GM23338 (cell line): ENCODE measurements around the gene GSDME. TPM values are rescaled to one million over a fixed set of nuclear protein-coding genes. Genes with fewer than 3 reads are reported as not detected.

Source experiments
- ATAC-seq: fragments of 200-7000 bp; cut with Tn5 transposase; 3 replicates; pipeline ENCODE4 v1.9.1; 2020
- DNase-seq: peaks from one replicate; pipeline ENCODE4 v3.0.0-alpha.2; 2015; ENCODE audit warnings: low spot score
- H2AFZ ChIP-seq: fragments of 200-600 bp; sonication (generic); 2 replicates; pipeline ENCODE4 v1.8.0; 2016; ENCODE audit warnings: antibody characterized with exemption, mild to moderate bottlenecking, moderate library complexity
- H3F3A ChIP-seq: fragments of 200-600 bp; sonication (generic); replicated peaks from 2 replicates; pipeline ENCODE4 v1.8.0; 2017; ENCODE audit warnings: antibody characterized with exemption, mixed run types, low read depth
- H3K27ac ChIP-seq: fragments of 200-600 bp; sonication (generic); 2 replicates; pipeline ENCODE4 v1.6.1; 2016; ENCODE audit warnings: low read depth
- H3K27me3 ChIP-seq: fragments of 200-600 bp; sonication (generic); 2 replicates; pipeline ENCODE4 v1.8.0; 2016; ENCODE audit warnings: mild to moderate bottlenecking, mixed run types, moderate library complexity; ENCODE audit not compliant: insufficient read depth
- H3K36me3 ChIP-seq: fragments of 200-600 bp; sonication (generic); 2 replicates; pipeline ENCODE4 v1.8.0; 2016; ENCODE audit warnings: mild to moderate bottlenecking; ENCODE audit not compliant: insufficient read depth
- H3K4me1 ChIP-seq: fragments of 200-600 bp; sonication (generic); 2 replicates; pipeline ENCODE4 v1.8.0; 2016; ENCODE audit warnings: mild to moderate bottlenecking, moderate library complexity; ENCODE audit not compliant: insufficient read depth
- H3K4me2 ChIP-seq: fragments of 200-600 bp; sonication (generic); 2 replicates; pipeline ENCODE4 v1.7.1; 2017; ENCODE audit warnings: mixed run types
- H3K4me3 ChIP-seq: fragments of 200-600 bp; sonication (generic); 2 replicates; pipeline ENCODE4 v1.6.1; 2016; ENCODE audit warnings: mixed run types
- H3K79me2 ChIP-seq: fragments of 200-600 bp; sonication (generic); replicated peaks from 2 replicates; pipeline ENCODE4 v1.8.0; 2017; ENCODE audit warnings: mild to moderate bottlenecking; ENCODE audit not compliant: insufficient read depth
- H3K9me2 ChIP-seq: fragments of 200-600 bp; sonication (generic); 2 replicates; pipeline ENCODE4 v1.8.0; 2017; ENCODE audit not compliant: insufficient read depth
- H4K20me1 ChIP-seq: fragments of 200-600 bp; sonication (generic); replicated peaks from 2 replicates; pipeline ENCODE4 v1.8.0; 2017; ENCODE audit warnings: mild to moderate bottlenecking; ENCODE audit not compliant: insufficient read depth
- H3K27ac Mint-ChIP-seq: 2 replicates; pipeline ENCODE4 v1.8.0; 2020; ENCODE audit warnings: inconsistent platforms, mild to moderate bottlenecking, moderate library complexity, mixed read lengths
- H3K27me3 Mint-ChIP-seq: 3 replicates; pipeline ENCODE4 v1.8.0; 2022; ENCODE audit warnings: low read depth, mild to moderate bottlenecking, moderate library complexity, mixed read lengths, inconsistent platforms; ENCODE audit not compliant: insufficient read depth, poor library complexity
- H3K36me3 Mint-ChIP-seq: 3 replicates; pipeline ENCODE4 v1.8.0; 2021; ENCODE audit warnings: low read depth, mild to moderate bottlenecking, inconsistent platforms, moderate library complexity, mixed read lengths
- H3K4me1 Mint-ChIP-seq: 3 replicates; pipeline ENCODE4 v1.8.0; 2020; ENCODE audit warnings: mild to moderate bottlenecking, inconsistent platforms, mixed read lengths
- H3K4me3 Mint-ChIP-seq: 3 replicates; pipeline ENCODE4 v1.8.0; 2021; ENCODE audit warnings: moderate library complexity, mild to moderate bottlenecking, inconsistent platforms, mixed read lengths
- H3K9me3 Mint-ChIP-seq: 3 replicates; pipeline ENCODE4 v1.8.0; 2020; ENCODE audit warnings: moderate library complexity, mild to moderate bottlenecking, inconsistent platforms, mixed read lengths
- CREB1 ChIP-seq: fragments of 250-450 bp; sonication (Bioruptor Pico); IDR thresholded peaks from 2 replicates; pipeline ENCODE4 v1.5.0; 2020; ENCODE audit warnings: low read depth, mild to moderate bottlenecking, moderate library complexity
- EZH2 ChIP-seq: fragments of 200-600 bp; sonication (generic); IDR thresholded peaks from one replicate; pipeline ENCODE4 v1.8.0; 2017; ENCODE audit warnings: antibody characterized with exemption, mild to moderate bottlenecking, low read depth; ENCODE audit not compliant: unreplicated experiment
- EZH2phosphoT487 ChIP-seq: fragments of 200-600 bp; sonication (generic); IDR thresholded peaks from one replicate; pipeline ENCODE4 v1.8.1; 2018; ENCODE audit warnings: antibody characterized with exemption; ENCODE audit not compliant: unreplicated experiment
- JUNB ChIP-seq: IDR thresholded peaks from one replicate; pipeline ENCODE4 v1.6.1; 2016; ENCODE audit warnings: antibody characterized with exemption; ENCODE audit not compliant: unreplicated experiment
- NANOG ChIP-seq: IDR thresholded peaks from 2 replicates; pipeline ENCODE4 v1.6.1; 2016; ENCODE audit warnings: antibody characterized with exemption, borderline replicate concordance
- POLR2AphosphoS5 ChIP-seq: IDR thresholded peaks from 2 replicates; pipeline ENCODE4 v1.6.1; 2016; ENCODE audit warnings: antibody characterized with exemption, low read depth
- STAT1 ChIP-seq: IDR thresholded peaks from one replicate; pipeline ENCODE4 v1.6.1; 2016; ENCODE audit warnings: antibody characterized with exemption; ENCODE audit not compliant: unreplicated experiment
- ZNF114 ChIP-seq: fragments of 250-450 bp; sonication (Bioruptor Pico); IDR thresholded peaks from 2 replicates; pipeline ENCODE4 v1.5.0; 2020; ENCODE audit warnings: mild to moderate bottlenecking, moderate library complexity
- ZNF331 ChIP-seq: fragments of 250-450 bp; sonication (Bioruptor Pico); IDR thresholded peaks from 2 replicates; pipeline ENCODE4 v1.5.0; 2020; ENCODE audit warnings: low read depth, mild to moderate bottlenecking, moderate library complexity
- polyA plus RNA-seq: library from polyadenylated mRNA; unstranded; fragments of >200 nt; fragmentation: Nextera tagmentation; extraction: Ambion mirVana; gene quantifications from 2 replicates; pipeline ENCODE4 v1.2.1, GENCODE V29; 2016
- total RNA-seq: library from RNA; depleted of rRNA; stranded (reverse); fragments of >200 nt; shearing (Covaris generic); gene quantifications from 2 replicates; pipeline ENCODE4 v1.2.3, GENCODE V29; 2014
- TF ChIP-seq, protein P1 (sequence below), 2 experiments: fragments of 200-600 bp in 1 of 2; sonication (generic) in 1 of 2; conservative IDR thresholded peaks; 2 replicates each; pipeline versions ENCODE4 v1.5.1 to v1.6.1; 2016 to 2017; ENCODE audit warnings: antibody characterized with exemption in 2 of 2, low read depth in 2 of 2, mild to moderate bottlenecking in 2 of 2, moderate library complexity in 1 of 2
- TF ChIP-seq, protein P2 (sequence below): IDR thresholded peaks from 2 replicates; pipeline ENCODE4 v1.6.1; 2016; ENCODE audit warnings: antibody characterized with exemption
- TF ChIP-seq, protein P3 (sequence below): IDR thresholded peaks from one replicate; pipeline ENCODE4 v1.6.1; 2018; ENCODE audit warnings: antibody characterized with exemption; ENCODE audit not compliant: unreplicated experiment
- TF ChIP-seq, protein P4 (sequence below): fragments of 250-450 bp; sonication (Bioruptor Pico); IDR thresholded peaks from 2 replicates; pipeline ENCODE4 v1.5.0; 2020; ENCODE audit warnings: mild to moderate bottlenecking, moderate library complexity

The GSDME gene
- total and polyA plus RNA-seq, 2 experiments from 2014 or later, result 8.3 to 8.5 TPM

DNA sequence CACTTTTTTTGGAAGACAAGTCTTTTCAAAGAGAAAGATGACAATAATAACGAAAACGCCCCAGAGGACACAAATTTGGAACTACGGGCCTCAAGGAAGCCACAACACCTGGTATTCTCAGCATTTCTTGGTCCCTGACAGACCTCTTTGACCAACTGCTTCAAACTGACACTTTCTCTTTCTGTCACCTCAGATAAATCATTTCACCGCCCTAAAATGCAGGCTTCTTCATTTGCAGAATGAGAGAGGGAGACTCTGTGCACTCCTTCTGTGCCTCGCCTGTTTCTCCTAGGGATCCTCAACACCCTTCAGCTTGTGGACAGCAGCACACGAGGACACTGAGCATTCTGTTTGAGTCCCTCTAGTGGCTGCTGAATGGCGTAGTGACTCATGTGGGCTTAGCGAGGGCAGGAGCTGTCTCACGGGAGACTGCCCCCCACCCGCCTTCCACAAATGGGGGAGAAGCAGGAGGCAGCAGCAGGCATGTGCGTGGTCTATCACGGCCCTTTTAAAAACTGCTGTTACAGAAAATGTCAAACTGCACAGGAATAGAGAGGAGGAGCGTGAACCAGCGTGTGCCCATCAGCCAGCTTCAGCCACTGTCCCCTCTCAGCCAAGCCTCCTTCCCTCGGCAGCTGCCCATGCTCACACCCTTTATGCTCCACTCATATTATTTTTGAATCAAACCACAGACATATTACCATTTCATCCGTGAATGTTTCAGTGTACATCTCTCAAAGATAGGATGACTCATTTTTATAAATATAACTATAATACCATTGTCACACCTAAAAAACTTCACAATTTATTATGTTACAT lies 41.4 kb downstream of the GSDME start:
- Histone ChIP-seq H3K79me2 (no peaks in the 10 kb centered on the region), H3F3A (0 out of 2 replicates have a peak, but pooled peaks cover 6% of the 10 kb centered on the region), H3K27me3 (no peaks in the 10 kb centered on the region), H3K9me2 (no peaks in the 10 kb centered on the region), H3K27ac (no peak overlapping the region), H2AFZ (no peak overlapping the region), H3K4me3 (no peak overlapping the region), H3K4me2 (no peak overlapping the region), H3K4me1 (no peaks in the 10 kb centered on the region), H3K36me3 (no peaks in the 10 kb centered on the region), H4K20me1 (no peaks in the 10 kb centered on the region; the same call in 1 of the 2 replicates)
- Mint-ChIP-seq H3K4me3 (no peak overlapping the region; the same call in 2 of the 3 replicates), H3K4me1 (peaks cover 14% of the 10 kb centered on the region), H3K36me3 (peaks cover 2% of the 10 kb centered on the region; the same call in 2 of the 3 replicates), H3K27me3 (peaks cover 10% of the 10 kb centered on the region), H3K9me3 (no peaks in the 10 kb centered on the region; the same call in 2 of the 3 replicates), H3K27ac (no peak overlapping the region)
- DNase-seq (peak; percentile 81), ATAC-seq (peak; percentile 93)
- TF ChIP-seq CREB1 (CRISPR knock-in tag) (no peak), ZNF331 (no peak), EZH2 (no peak), POLR2AphosphoS5 (no peak), NANOG (no peak), ZNF114 (CRISPR knock-in tag) (no peak), EZH2phosphoT487 (no peak), JUNB (no peak), STAT1 (no peak)
- TF ChIP-seq, protein P1, sequence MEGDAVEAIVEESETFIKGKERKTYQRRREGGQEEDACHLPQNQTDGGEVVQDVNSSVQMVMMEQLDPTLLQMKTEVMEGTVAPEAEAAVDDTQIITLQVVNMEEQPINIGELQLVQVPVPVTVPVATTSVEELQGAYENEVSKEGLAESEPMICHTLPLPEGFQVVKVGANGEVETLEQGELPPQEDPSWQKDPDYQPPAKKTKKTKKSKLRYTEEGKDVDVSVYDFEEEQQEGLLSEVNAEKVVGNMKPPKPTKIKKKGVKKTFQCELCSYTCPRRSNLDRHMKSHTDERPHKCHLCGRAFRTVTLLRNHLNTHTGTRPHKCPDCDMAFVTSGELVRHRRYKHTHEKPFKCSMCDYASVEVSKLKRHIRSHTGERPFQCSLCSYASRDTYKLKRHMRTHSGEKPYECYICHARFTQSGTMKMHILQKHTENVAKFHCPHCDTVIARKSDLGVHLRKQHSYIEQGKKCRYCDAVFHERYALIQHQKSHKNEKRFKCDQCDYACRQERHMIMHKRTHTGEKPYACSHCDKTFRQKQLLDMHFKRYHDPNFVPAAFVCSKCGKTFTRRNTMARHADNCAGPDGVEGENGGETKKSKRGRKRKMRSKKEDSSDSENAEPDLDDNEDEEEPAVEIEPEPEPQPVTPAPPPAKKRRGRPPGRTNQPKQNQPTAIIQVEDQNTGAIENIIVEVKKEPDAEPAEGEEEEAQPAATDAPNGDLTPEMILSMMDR (conservative IDR thresholded peaks at IDR 0.05; ENCODE audit: low read depth in 2 of 2), result peak; percentile 73 to 79
- TF ChIP-seq, protein P2, sequence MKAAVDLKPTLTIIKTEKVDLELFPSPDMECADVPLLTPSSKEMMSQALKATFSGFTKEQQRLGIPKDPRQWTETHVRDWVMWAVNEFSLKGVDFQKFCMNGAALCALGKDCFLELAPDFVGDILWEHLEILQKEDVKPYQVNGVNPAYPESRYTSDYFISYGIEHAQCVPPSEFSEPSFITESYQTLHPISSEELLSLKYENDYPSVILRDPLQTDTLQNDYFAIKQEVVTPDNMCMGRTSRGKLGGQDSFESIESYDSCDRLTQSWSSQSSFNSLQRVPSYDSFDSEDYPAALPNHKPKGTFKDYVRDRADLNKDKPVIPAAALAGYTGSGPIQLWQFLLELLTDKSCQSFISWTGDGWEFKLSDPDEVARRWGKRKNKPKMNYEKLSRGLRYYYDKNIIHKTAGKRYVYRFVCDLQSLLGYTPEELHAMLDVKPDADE, result no peak
- TF ChIP-seq, protein P3, sequence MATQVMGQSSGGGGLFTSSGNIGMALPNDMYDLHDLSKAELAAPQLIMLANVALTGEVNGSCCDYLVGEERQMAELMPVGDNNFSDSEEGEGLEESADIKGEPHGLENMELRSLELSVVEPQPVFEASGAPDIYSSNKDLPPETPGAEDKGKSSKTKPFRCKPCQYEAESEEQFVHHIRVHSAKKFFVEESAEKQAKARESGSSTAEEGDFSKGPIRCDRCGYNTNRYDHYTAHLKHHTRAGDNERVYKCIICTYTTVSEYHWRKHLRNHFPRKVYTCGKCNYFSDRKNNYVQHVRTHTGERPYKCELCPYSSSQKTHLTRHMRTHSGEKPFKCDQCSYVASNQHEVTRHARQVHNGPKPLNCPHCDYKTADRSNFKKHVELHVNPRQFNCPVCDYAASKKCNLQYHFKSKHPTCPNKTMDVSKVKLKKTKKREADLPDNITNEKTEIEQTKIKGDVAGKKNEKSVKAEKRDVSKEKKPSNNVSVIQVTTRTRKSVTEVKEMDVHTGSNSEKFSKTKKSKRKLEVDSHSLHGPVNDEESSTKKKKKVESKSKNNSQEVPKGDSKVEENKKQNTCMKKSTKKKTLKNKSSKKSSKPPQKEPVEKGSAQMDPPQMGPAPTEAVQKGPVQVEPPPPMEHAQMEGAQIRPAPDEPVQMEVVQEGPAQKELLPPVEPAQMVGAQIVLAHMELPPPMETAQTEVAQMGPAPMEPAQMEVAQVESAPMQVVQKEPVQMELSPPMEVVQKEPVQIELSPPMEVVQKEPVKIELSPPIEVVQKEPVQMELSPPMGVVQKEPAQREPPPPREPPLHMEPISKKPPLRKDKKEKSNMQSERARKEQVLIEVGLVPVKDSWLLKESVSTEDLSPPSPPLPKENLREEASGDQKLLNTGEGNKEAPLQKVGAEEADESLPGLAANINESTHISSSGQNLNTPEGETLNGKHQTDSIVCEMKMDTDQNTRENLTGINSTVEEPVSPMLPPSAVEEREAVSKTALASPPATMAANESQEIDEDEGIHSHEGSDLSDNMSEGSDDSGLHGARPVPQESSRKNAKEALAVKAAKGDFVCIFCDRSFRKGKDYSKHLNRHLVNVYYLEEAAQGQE, result peak; percentile 57
- TF ChIP-seq, protein P4, sequence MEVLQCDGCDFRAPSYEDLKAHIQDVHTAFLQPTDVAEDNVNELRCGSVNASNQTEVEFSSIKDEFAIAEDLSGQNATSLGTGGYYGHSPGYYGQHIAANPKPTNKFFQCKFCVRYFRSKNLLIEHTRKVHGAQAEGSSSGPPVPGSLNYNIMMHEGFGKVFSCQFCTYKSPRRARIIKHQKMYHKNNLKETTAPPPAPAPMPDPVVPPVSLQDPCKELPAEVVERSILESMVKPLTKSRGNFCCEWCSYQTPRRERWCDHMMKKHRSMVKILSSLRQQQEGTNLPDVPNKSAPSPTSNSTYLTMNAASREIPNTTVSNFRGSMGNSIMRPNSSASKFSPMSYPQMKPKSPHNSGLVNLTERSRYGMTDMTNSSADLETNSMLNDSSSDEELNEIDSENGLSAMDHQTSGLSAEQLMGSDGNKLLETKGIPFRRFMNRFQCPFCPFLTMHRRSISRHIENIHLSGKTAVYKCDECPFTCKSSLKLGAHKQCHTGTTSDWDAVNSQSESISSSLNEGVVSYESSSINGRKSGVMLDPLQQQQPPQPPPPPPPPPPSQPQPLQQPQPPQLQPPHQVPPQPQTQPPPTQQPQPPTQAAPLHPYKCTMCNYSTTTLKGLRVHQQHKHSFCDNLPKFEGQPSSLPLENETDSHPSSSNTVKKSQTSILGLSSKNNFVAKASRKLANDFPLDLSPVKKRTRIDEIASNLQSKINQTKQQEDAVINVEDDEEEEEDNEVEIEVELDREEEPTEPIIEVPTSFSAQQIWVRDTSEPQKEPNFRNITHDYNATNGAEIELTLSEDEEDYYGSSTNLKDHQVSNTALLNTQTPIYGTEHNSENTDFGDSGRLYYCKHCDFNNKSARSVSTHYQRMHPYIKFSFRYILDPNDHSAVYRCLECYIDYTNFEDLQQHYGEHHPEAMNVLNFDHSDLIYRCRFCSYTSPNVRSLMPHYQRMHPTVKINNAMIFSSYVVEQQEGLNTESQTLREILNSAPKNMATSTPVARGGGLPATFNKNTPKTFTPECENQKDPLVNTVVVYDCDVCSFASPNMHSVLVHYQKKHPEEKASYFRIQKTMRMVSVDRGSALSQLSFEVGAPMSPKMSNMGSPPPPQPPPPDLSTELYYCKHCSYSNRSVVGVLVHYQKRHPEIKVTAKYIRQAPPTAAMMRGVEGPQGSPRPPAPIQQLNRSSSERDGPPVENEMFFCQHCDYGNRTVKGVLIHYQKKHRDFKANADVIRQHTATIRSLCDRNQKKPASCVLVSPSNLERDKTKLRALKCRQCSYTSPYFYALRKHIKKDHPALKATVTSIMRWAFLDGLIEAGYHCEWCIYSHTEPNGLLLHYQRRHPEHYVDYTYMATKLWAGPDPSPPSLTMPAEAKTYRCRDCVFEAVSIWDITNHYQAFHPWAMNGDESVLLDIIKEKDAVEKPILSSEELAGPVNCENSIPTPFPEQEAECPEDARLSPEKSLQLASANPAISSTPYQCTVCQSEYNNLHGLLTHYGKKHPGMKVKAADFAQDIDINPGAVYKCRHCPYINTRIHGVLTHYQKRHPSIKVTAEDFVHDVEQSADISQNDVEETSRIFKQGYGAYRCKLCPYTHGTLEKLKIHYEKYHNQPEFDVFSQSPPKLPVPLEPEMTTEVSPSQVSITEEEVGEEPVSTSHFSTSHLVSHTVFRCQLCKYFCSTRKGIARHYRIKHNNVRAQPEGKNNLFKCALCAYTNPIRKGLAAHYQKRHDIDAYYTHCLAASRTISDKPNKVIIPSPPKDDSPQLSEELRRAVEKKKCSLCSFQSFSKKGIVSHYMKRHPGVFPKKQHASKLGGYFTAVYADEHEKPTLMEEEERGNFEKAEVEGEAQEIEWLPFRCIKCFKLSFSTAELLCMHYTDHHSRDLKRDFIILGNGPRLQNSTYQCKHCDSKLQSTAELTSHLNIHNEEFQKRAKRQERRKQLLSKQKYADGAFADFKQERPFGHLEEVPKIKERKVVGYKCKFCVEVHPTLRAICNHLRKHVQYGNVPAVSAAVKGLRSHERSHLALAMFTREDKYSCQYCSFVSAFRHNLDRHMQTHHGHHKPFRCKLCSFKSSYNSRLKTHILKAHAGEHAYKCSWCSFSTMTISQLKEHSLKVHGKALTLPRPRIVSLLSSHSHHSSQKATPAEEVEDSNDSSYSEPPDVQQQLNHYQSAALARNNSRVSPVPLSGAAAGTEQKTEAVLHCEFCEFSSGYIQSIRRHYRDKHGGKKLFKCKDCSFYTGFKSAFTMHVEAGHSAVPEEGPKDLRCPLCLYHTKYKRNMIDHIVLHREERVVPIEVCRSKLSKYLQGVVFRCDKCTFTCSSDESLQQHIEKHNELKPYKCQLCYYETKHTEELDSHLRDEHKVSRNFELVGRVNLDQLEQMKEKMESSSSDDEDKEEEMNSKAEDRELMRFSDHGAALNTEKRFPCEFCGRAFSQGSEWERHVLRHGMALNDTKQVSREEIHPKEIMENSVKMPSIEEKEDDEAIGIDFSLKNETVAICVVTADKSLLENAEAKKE (CRISPR knock-in tag), result no peak
